Measurements from ENCODE around the gene OXT. TPM values are rescaled to one million over a fixed set of nuclear protein-coding genes. Genes with fewer than 3 reads are reported as not detected.

Gene OXT
- total and polyA plus RNA-seq, 4 experiments from 2014 or later: 1.00 to 1.5 TPM; not detected in 2

GRCh38 chr20:3044336-3044965 lies 27.0 kb upstream of the OXT start:
- Mint-ChIP-seq H3K27ac (peak overlapping the region in 4 of 7 donors; percentile 18 to 79 (median 42)), H3K4me3 (peak overlapping the region; percentile 17 to 92 (median 89)), H3K36me3 (peaks cover 4 to 32% of the 10 kb centered on the region in 2 donors), H3K9me3 (peaks cover 0 to 4% (median 0%) of the 10 kb centered on the region in 8 donors), H3K27me3 (no peaks in the 10 kb centered on the region), H3K4me1 (peaks cover 15 to 30% (median 16%) of the 10 kb centered on the region in 4 donors)
- H3K9me3 ChIP-seq (ENCODE audit: control insufficient read depth in 1 of 2, low read length in 2 of 2): no peaks in the 10 kb centered on the region
- peaks cover 26% of the 10 kb centered on the region for H3K4me1 ChIP-seq (ENCODE audit: insufficient read depth, low read length)
- ChIA-PET POLR2A (ENCODE audit: partially characterized antibody) (interaction anchor here (1.0 kb wide), 1 partner anchor 15 kb away, joined by 3 read pairs; no protein-coding TSS in a partner anchor), CTCF (ENCODE audit: partially characterized antibody) (no interaction called here)
- H3K27me3 ChIP-seq (ENCODE audit: insufficient read depth, low read length): no peaks in the 10 kb centered on the region
- intact Hi-C loops (cut with micrococcal nuclease): no loop called here
- peaks cover 18% of the 10 kb centered on the region for H3K36me3 ChIP-seq (ENCODE audit: insufficient read depth, low read length)
- no peak overlapping the region for H3K27ac ChIP-seq (ENCODE audit: low read depth, low read length)
- H3K4me3 ChIP-seq (ENCODE audit: low read length in 2 of 2): no peak overlapping the region
- DNase-seq: no peak

- POLR2A ChIA-PET (ENCODE audit: partially characterized antibody): interaction anchor here (0.5 to 2.5 kb wide), 5 partner anchors 8 to 164 kb away, joined by 3 to 13 read pairs (median 4); partner anchors contain the start of gene ITPA
- peaks cover 15 to 30% (median 15%) of the 10 kb centered on the region in 4 donors for H3K4me1 Mint-ChIP-seq
- H3K27ac Mint-ChIP-seq: peak overlapping the region; percentile 73 to 94 (median 80)
- intact Hi-C loops (cut with micrococcal nuclease): loop anchor here (5.0 kb wide), 2 partner anchors 173 to 767 kb away; partner anchors contain the start of gene PTPRA
- CTCF ChIA-PET (ENCODE audit: partially characterized antibody): interaction anchor here (1.4 kb wide), 1 partner anchor 172 kb away, joined by 3 read pairs; no protein-coding TSS in a partner anchor
- peaks cover 11 to 30% of the 10 kb centered on the region in 2 donors for H3K36me3 Mint-ChIP-seq
- Histone ChIP-seq H3K27me3 (ENCODE audit: insufficient read depth, low read length) (no peaks in the 10 kb centered on the region), H3K9me3 (ENCODE audit: control insufficient read depth in 1 of 2, low read length in 2 of 2) (no peaks in the 10 kb centered on the region), H3K36me3 (ENCODE audit: insufficient read depth, low read length) (peaks cover 20% of the 10 kb centered on the region), H3K4me1 (ENCODE audit: insufficient read depth, low read length) (peaks cover 26% of the 10 kb centered on the region), H3K4me3 (ENCODE audit: low read length in 2 of 2) (peak overlapping the region; percentile 66 to 95), H3K27ac (ENCODE audit: low read depth, low read length) (peak overlapping the region; percentile 62)
- peak overlapping the region; percentile 81 to 92 (median 89) for H3K4me3 Mint-ChIP-seq
- no peaks in the 10 kb centered on the region for H3K27me3 Mint-ChIP-seq
- H3K9me3 Mint-ChIP-seq: peaks cover 0 to 4% (median 0%) of the 10 kb centered on the region in 8 donors
- DNase-seq: peak; percentile 17 to 67 (median 31)
Observed at GRCh38 chr20:3045042-3045815, 26.2 kb upstream of the OXT start.

- Mint-ChIP-seq H3K4me3 (peak within 1 kb of the TSS; percentile 81 to 92 (median 89)), H3K4me1 (peaks cover 13 to 30% (median 15%) of the 10 kb centered on the region in 4 donors), H3K27ac (peak within 1 kb of the TSS; percentile 73 to 94 (median 80)), H3K36me3 (peaks cover 12 to 27% of the 10 kb centered on the region in 2 donors), H3K9me3 (peaks cover 0 to 4% (median 0%) of the 10 kb centered on the region in 8 donors), H3K27me3 (no peaks in the 10 kb centered on the region)
- Histone ChIP-seq H3K27ac (ENCODE audit: low read depth, low read length) (peak within 1 kb of the TSS; percentile 62), H3K9me3 (ENCODE audit: control insufficient read depth in 1 of 2, low read length in 2 of 2) (no peaks in the 10 kb centered on the region), H3K36me3 (ENCODE audit: insufficient read depth, low read length) (peaks cover 20% of the 10 kb centered on the region), H3K4me3 (ENCODE audit: low read length in 2 of 2) (peak within 1 kb of the TSS; percentile 66 to 95), H3K4me1 (ENCODE audit: insufficient read depth, low read length) (peaks cover 26% of the 10 kb centered on the region), H3K27me3 (ENCODE audit: insufficient read depth, low read length) (no peaks in the 10 kb centered on the region)
- peak; percentile 71 to 82 (median 79) for DNase-seq
- ChIA-PET POLR2A (ENCODE audit: partially characterized antibody) (interaction anchor here (0.5 to 2.5 kb wide), 8 partner anchors 8 to 363 kb away, joined by 3 to 13 read pairs (median 4); partner anchors contain the start of genes ITPA, PCED1A and VPS16), CTCF (ENCODE audit: partially characterized antibody) (interaction anchor here (1.4 kb wide), 1 partner anchor 172 kb away, joined by 3 read pairs; no protein-coding TSS in a partner anchor)
- intact Hi-C loops (cut with micrococcal nuclease): loop anchor here (5.0 kb wide), 2 partner anchors 174 to 766 kb away; partner anchors contain the start of gene PTPRA
Observed at GRCh38 chr20:3045816-3046676, 25.4 kb upstream of the OXT start, which contains the start of gene MRPS26. TSS of gene MRPS26 (plus strand) at chr20:3046052. CDS start at chr20:3046069, 17 bp downstream.

GRCh38 chr20:3046677-3047462 lies 24.6 kb upstream of the OXT start:
- no peaks in the 10 kb centered on the region for H3K9me3 ChIP-seq (ENCODE audit: control insufficient read depth in 1 of 2, low read length in 2 of 2)
- no peaks in the 10 kb centered on the region for H3K27me3 ChIP-seq (ENCODE audit: insufficient read depth, low read length)
- peaks cover 0 to 1% (median 0%) of the 10 kb centered on the region in 8 donors for H3K9me3 Mint-ChIP-seq
- ChIA-PET POLR2A (ENCODE audit: partially characterized antibody) (interaction anchor here (0.7 to 2.5 kb wide), 7 partner anchors 28 to 362 kb away, joined by 3 to 13 read pairs (median 3); partner anchors contain the start of genes ITPA, PCED1A and VPS16), CTCF (ENCODE audit: partially characterized antibody) (interaction anchor here (1.4 kb wide), 1 partner anchor 171 kb away, joined by 3 read pairs; no protein-coding TSS in a partner anchor)
- H3K4me3 Mint-ChIP-seq: peak overlapping the region; percentile 55 to 92 (median 85)
- DNase-seq: no peak
- H3K27me3 Mint-ChIP-seq: no peaks in the 10 kb centered on the region
- H3K27ac ChIP-seq (ENCODE audit: low read depth, low read length): peak overlapping the region; percentile 62
- peak overlapping the region in 5 of 7 donors; percentile 22 to 79 (median 63) for H3K27ac Mint-ChIP-seq
- peaks cover 12 to 25% of the 10 kb centered on the region in 2 donors for H3K36me3 Mint-ChIP-seq
- H3K4me1 ChIP-seq (ENCODE audit: insufficient read depth, low read length): peaks cover 26% of the 10 kb centered on the region
- peaks cover 11 to 30% (median 15%) of the 10 kb centered on the region in 4 donors for H3K4me1 Mint-ChIP-seq
- H3K4me3 ChIP-seq (ENCODE audit: low read length in 2 of 2): peak overlapping the region; percentile 66 to 95
- intact Hi-C loops (cut with micrococcal nuclease): loop anchor here (5.0 kb wide), 2 partner anchors 175 to 765 kb away; partner anchors contain the start of gene PTPRA
- H3K36me3 ChIP-seq (ENCODE audit: insufficient read depth, low read length): peaks cover 20% of the 10 kb centered on the region

GRCh38 chr20:3047486-3048419 lies 23.7 kb upstream of the OXT start:
- POLR2A ChIA-PET (ENCODE audit: partially characterized antibody): interaction anchor here (0.8 to 2.5 kb wide), 2 partner anchors 47 to 161 kb away, joined by 3 to 13 read pairs; partner anchors contain the start of gene ITPA

More at GRCh38 chr20:3047486-3048419, 23.7 kb upstream of the OXT start:
- Histone ChIP-seq H3K36me3 (ENCODE audit: insufficient read depth, low read length) (peaks cover 20% of the 10 kb centered on the region), H3K27ac (ENCODE audit: low read depth, low read length) (no peak overlapping the region), H3K9me3 (ENCODE audit: control insufficient read depth in 1 of 2, low read length in 2 of 2) (no peaks in the 10 kb centered on the region), H3K27me3 (ENCODE audit: insufficient read depth, low read length) (no peaks in the 10 kb centered on the region), H3K4me3 (ENCODE audit: low read length in 2 of 2) (no peak overlapping the region), H3K4me1 (ENCODE audit: insufficient read depth, low read length) (peaks cover 26% of the 10 kb centered on the region)
- intact Hi-C loops (cut with micrococcal nuclease): loop anchor here (5.0 kb wide), 2 partner anchors 175 to 765 kb away; partner anchors contain the start of gene PTPRA
- Mint-ChIP-seq H3K4me3 (peak overlapping the region; percentile 54 to 92 (median 84)), H3K36me3 (peaks cover 12 to 22% of the 10 kb centered on the region in 2 donors), H3K9me3 (no peaks in the 10 kb centered on the region), H3K27ac (peak overlapping the region in 3 of 7 donors; percentile 12 to 79 (median 42)), H3K27me3 (no peaks in the 10 kb centered on the region), H3K4me1 (peaks cover 11 to 30% (median 15%) of the 10 kb centered on the region in 4 donors)
- CTCF ChIA-PET (ENCODE audit: partially characterized antibody): no interaction called here
- DNase-seq: no peak

All from CD4-positive, alpha-beta memory T cell (primary cell).